ENCODE data around the gene PARN. TPM values are rescaled to one million over a fixed set of nuclear protein-coding genes. Genes with fewer than 3 reads are reported as not detected.

PARN gene
- total and polyA plus RNA-seq, 2 of the 8 experiments (the other 6 are each of a cell fraction or from before 2014, with no cell fraction given), result 24.5 to 44.6 TPM

GRCh38 chr16:14586637-14587305, 43.3 kb downstream of the PARN start (continued):
- TF ChIP-seq TCF12 (IDR thresholded peaks at IDR 0.05; ENCODE audit: low read depth, low read length) (no peak), EZH2 (IDR thresholded peaks at IDR 0.05; ENCODE audit: low read depth, low read length, severe bottlenecking) (no peak), CTBP2 (IDR thresholded peaks at IDR 0.05; ENCODE audit: borderline replicate concordance, insufficient read depth, insufficient read length, low read length) (no peak)
